Measurements from ENCODE around the gene PPP1R13L.

DNA sequence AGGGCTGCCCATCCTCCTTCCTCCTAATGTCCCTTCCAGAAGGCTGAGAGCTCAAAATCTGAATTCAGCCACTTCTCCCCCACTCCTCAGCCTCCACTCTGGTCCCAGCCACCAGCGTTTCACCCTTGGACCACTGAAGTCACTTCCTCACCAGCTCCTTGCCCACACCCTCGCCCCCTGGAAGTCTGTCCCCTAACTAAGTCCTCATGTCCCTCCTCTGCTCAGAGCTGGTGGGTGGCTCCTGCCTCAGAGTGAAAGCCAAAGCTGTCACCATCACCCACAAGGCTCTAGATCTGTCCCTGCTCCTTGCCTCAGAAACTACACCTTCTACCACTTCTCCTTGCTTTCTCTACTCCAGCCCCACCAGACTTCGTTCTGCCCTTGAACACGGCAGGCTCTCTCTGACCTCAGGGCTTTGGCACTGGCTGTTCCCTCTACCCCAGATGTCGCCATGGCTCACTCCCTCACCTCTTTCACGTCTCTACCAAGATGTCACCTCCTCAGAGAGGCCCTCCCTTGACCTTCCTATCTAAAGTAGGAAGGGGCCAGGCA, 17.2 kb upstream of the PPP1R13L start:
- TF ChIP-seq, protein P1, sequence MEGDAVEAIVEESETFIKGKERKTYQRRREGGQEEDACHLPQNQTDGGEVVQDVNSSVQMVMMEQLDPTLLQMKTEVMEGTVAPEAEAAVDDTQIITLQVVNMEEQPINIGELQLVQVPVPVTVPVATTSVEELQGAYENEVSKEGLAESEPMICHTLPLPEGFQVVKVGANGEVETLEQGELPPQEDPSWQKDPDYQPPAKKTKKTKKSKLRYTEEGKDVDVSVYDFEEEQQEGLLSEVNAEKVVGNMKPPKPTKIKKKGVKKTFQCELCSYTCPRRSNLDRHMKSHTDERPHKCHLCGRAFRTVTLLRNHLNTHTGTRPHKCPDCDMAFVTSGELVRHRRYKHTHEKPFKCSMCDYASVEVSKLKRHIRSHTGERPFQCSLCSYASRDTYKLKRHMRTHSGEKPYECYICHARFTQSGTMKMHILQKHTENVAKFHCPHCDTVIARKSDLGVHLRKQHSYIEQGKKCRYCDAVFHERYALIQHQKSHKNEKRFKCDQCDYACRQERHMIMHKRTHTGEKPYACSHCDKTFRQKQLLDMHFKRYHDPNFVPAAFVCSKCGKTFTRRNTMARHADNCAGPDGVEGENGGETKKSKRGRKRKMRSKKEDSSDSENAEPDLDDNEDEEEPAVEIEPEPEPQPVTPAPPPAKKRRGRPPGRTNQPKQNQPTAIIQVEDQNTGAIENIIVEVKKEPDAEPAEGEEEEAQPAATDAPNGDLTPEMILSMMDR (IDR thresholded peaks at IDR 0.05) = no peak
- TF ChIP-seq POLR2AphosphoS5 (IDR thresholded peaks at IDR 0.05) (no peak), POLR2A (IDR thresholded peaks at IDR 0.05) (no peak)
